ENCODE results near the gene GAK. TPM values are rescaled to one million over a fixed set of nuclear protein-coding genes. Genes with fewer than 3 reads are reported as not detected.

GAK gene
- polyA plus RNA-seq, 1 donor (not counting 4 experiments of a cell fraction or from before 2014, with no cell fraction given): 18.4 TPM

DNA sequence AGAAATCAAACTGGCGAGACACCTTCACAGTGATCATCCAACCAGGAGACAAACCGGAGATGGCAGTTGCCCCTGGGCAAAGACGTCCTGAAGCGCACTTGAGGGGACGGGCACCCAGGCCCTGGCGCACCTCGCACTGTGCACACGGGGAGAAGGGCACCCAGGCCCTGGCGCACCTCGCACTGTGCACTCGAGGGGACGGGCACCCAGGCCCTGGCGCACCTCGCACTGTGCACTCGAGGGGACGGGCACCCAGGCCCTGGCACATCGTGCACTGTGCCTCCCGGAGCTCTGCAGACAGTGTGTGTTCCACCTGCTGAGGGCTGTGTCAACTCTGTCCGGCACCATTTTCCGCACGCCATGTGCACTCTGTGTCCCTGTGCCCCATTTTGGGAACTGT lies 71.6 kb downstream of the GAK start:
- DNase-seq (ENCODE audit: low read depth, low spot score) (no peak), FAIRE-seq (no peak)
- no peaks in the 10 kb centered on the region for H3K9me1 ChIP-seq (ENCODE audit: control insufficient read depth, extremely low read depth, insufficient read depth, low read length)
- no peaks in the 10 kb centered on the region for H3K27me3 ChIP-seq (ENCODE audit: control insufficient read depth, extremely low read depth, insufficient read depth, low read length)
- dilution Hi-C loops (cut with MboI; ENCODE audit: extremely low pct_ligation_motif_present, low sequenced_read_pairs): no loop called here
- no peak overlapping the region for H3K27ac ChIP-seq (ENCODE audit: control insufficient read depth, insufficient read depth, low read length)
- H3K4me1 ChIP-seq (ENCODE audit: control insufficient read depth, extremely low read depth, insufficient read depth, low read length): no peaks in the 10 kb centered on the region
- H3K79me2 ChIP-seq (ENCODE audit: control insufficient read depth, insufficient read depth, low read length): no peaks in the 10 kb centered on the region
- H3K4me2 ChIP-seq (ENCODE audit: control insufficient read depth, extremely low read depth, insufficient read depth, low read depth, low read length): no peak overlapping the region
- H3K36me3 ChIP-seq (ENCODE audit: control insufficient read depth in 2 of 2, extremely low read depth in 1 of 2, insufficient read depth in 2 of 2, low read length in 2 of 2): peaks cover 27 to 32% of the 10 kb centered on the region in 2 experiments
- no peak overlapping the region for H3K9ac ChIP-seq (ENCODE audit: control insufficient read depth, extremely low read depth, insufficient read depth, low read length)
- H2AFZ ChIP-seq (ENCODE audit: control insufficient read depth, low read length): no peak overlapping the region
- H3K4me3 ChIP-seq (ENCODE audit: control insufficient read depth in 2 of 3, extremely low read depth in 1 of 3, insufficient read depth in 2 of 3, low read depth in 1 of 3, low read length in 3 of 3): no peak overlapping the region
- H3K9me3 ChIP-seq (ENCODE audit: control insufficient read depth, low read depth, low read length): no peaks in the 10 kb centered on the region
- no peaks in the 10 kb centered on the region for H4K20me1 ChIP-seq (ENCODE audit: control insufficient read depth, extremely low read depth, insufficient read depth, low read length)
- no peak for TF ChIP-seq CTCF (optimal IDR thresholded peaks at IDR 0.05 in 1 of 3, IDR thresholded peaks at IDR 0.05 in 1 of 3, conservative IDR thresholded peaks at IDR 0.05 in 1 of 3; ENCODE audit: extremely low read depth in 1 of 3, insufficient read depth in 2 of 3, low read length in 3 of 3)
- TF ChIP-seq EZH2 (IDR thresholded peaks at IDR 0.05; ENCODE audit: low read length): no peak

DNA sequence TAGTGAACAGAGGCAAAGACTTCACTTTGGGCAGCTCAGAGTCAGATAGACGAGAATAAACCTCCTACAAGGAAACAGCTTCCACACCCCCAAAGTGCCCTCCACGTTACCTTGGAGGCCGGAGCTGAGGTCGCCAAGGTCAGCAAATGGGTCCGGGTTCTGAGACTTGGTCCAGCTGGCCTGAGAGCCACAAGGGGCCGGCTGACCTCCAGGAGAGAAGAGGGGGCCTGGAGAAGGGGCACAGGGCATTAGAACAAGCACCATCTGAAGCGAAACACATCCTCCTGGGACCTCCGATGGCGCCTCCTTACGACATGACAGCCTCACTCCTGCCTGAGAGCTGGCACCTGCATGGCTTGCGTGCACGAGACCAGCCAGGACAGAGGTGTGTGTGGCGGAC lies 72.6 kb downstream of the GAK start:
- FAIRE-seq: no peak
- dilution Hi-C loops (cut with MboI; ENCODE audit: extremely low pct_ligation_motif_present, low sequenced_read_pairs): no loop called here

More for the DNA sequence above, 72.6 kb downstream of the GAK start:
- TF ChIP-seq CTCF (optimal IDR thresholded peaks at IDR 0.05 in 1 of 3, IDR thresholded peaks at IDR 0.05 in 1 of 3, conservative IDR thresholded peaks at IDR 0.05 in 1 of 3; ENCODE audit: extremely low read depth in 1 of 3, insufficient read depth in 2 of 3, low read length in 3 of 3): no peak
- no peak for TF ChIP-seq EZH2 (IDR thresholded peaks at IDR 0.05; ENCODE audit: low read length)
- Histone ChIP-seq H3K27ac (ENCODE audit: control insufficient read depth, insufficient read depth, low read length) (no peak overlapping the region), H3K4me3 (ENCODE audit: control insufficient read depth in 2 of 3, extremely low read depth in 1 of 3, insufficient read depth in 2 of 3, low read depth in 1 of 3, low read length in 3 of 3) (no peak overlapping the region), H4K20me1 (ENCODE audit: control insufficient read depth, extremely low read depth, insufficient read depth, low read length) (no peaks in the 10 kb centered on the region), H3K9ac (ENCODE audit: control insufficient read depth, extremely low read depth, insufficient read depth, low read length) (no peak overlapping the region), H3K9me1 (ENCODE audit: control insufficient read depth, extremely low read depth, insufficient read depth, low read length) (no peaks in the 10 kb centered on the region), H2AFZ (ENCODE audit: control insufficient read depth, low read length) (no peak overlapping the region), H3K4me1 (ENCODE audit: control insufficient read depth, extremely low read depth, insufficient read depth, low read length) (no peaks in the 10 kb centered on the region), H3K79me2 (ENCODE audit: control insufficient read depth, insufficient read depth, low read length) (no peaks in the 10 kb centered on the region), H3K9me3 (ENCODE audit: control insufficient read depth, low read depth, low read length) (no peaks in the 10 kb centered on the region), H3K4me2 (ENCODE audit: control insufficient read depth, extremely low read depth, insufficient read depth, low read depth, low read length) (no peak overlapping the region), H3K36me3 (ENCODE audit: control insufficient read depth in 2 of 2, extremely low read depth in 1 of 2, insufficient read depth in 2 of 2, low read length in 2 of 2) (peaks cover 23 to 29% of the 10 kb centered on the region in 2 experiments), H3K27me3 (ENCODE audit: control insufficient read depth, extremely low read depth, insufficient read depth, low read length) (no peaks in the 10 kb centered on the region)
- no peak for DNase-seq (ENCODE audit: low read depth, low spot score)

Data from keratinocyte (primary cell).